H1 (cell line): ENCODE measurements around the gene RBM19. TPM values are rescaled to one million over a fixed set of nuclear protein-coding genes. Genes with fewer than 3 reads are reported as not detected.

Experiments
- CTCF ChIA-PET: fragments of 300-600 bp; sonication (Branson Sonifier 250); formaldehyde crosslinking; loops from one replicate; lab custom pipeline; 2021; ENCODE audit not compliant: partially characterized antibody; lab: Charles Lee
- POLR2A ChIA-PET: fragments of 300-600 bp; sonication (Branson Sonifier 250); formaldehyde crosslinking; loops from one replicate; lab custom pipeline; 2021; ENCODE audit warnings: inconsistent platforms; ENCODE audit not compliant: partially characterized antibody; lab: Charles Lee
- DNase-seq, 2 experiments: peaks; one replicate each; pipeline versions ENCODE4 v3.0.0 to v3.0.0-alpha.2; 2010 to 2022; ENCODE audit warnings: low spot score in 2 of 2, low read depth in 1 of 2, mixed read lengths in 1 of 2
- FAIRE-seq: peaks from 2 replicates; lab custom pipeline; 2011; peaks lifted over from hg19 to GRCh38; lab: Jason Lieb, UNC
- H2AFZ ChIP-seq: 2 replicates; pipeline ENCODE4 v1.8.1; 2012; ENCODE audit warnings: low read length, inconsistent platforms
- H2AK5ac ChIP-seq: 2 replicates; pipeline ENCODE4 v1.6.1; 2013; ENCODE audit warnings: low read depth, low read length
- H2BK120ac ChIP-seq: replicated peaks from 2 replicates; pipeline ENCODE3; 2013; ENCODE audit warnings: low read depth, low read length, inconsistent platforms
- H2BK12ac ChIP-seq: 2 replicates; pipeline ENCODE4 v1.6.1; 2013; ENCODE audit warnings: low read depth, low read length
- H2BK15ac ChIP-seq: 2 replicates; pipeline ENCODE4 v1.6.1; 2013; ENCODE audit warnings: low read length
- H2BK20ac ChIP-seq: 2 replicates; pipeline ENCODE4 v1.6.1; 2013; ENCODE audit warnings: low read length
- H2BK5ac ChIP-seq: 2 replicates; pipeline ENCODE4 v1.6.1; 2013; ENCODE audit warnings: low read depth, low read length
- H3K14ac ChIP-seq: 2 replicates; pipeline ENCODE4 v1.6.1; 2013; ENCODE audit warnings: inconsistent platforms; ENCODE audit not compliant: insufficient read length
- H3K18ac ChIP-seq: 2 replicates; pipeline ENCODE4 v1.6.1; 2013; ENCODE audit warnings: low read length; ENCODE audit errors: extremely low read depth
- H3K23ac ChIP-seq: 2 replicates; pipeline ENCODE4 v1.6.1; 2013; ENCODE audit warnings: inconsistent platforms; ENCODE audit not compliant: insufficient read length
- H3K23me2 ChIP-seq: 2 replicates; pipeline ENCODE4 v1.6.1; 2013; ENCODE audit warnings: low read depth, low read length
- H3K27ac ChIP-seq: 2 replicates; pipeline ENCODE4 v1.6.1; 2011; ENCODE audit warnings: low read depth, low read length, inconsistent platforms
- H3K27me3 ChIP-seq, 4 experiments: replicated peaks in 1 of 4; 1 replicate in 1 of 4; 2 replicates in 3 of 4; pipeline versions ENCODE4 v1.6.1 to v1.8.1; 2011 to 2013; ENCODE audit warnings: low read length in 3 of 4, mild to moderate bottlenecking in 3 of 4, inconsistent platforms in 2 of 4, mixed read lengths in 2 of 4, moderate library complexity in 1 of 4; ENCODE audit not compliant: control insufficient read depth in 3 of 4, insufficient read depth in 3 of 4; ENCODE audit errors: extremely low read depth in 1 of 4
- H3K36me3 ChIP-seq, 4 experiments: 2 replicates each; pipeline versions ENCODE4 v1.6.1 to v1.8.1; 2011 to 2013; ENCODE audit warnings: mild to moderate bottlenecking in 4 of 4, low read length in 3 of 4, moderate library complexity in 2 of 4, control low read depth in 1 of 4, inconsistent platforms in 1 of 4; ENCODE audit not compliant: insufficient read depth in 4 of 4, control insufficient read depth in 2 of 4
- H3K4ac ChIP-seq: replicated peaks from 2 replicates; pipeline ENCODE3; 2013; ENCODE audit warnings: low read length, low read depth, mixed read lengths, inconsistent platforms; ENCODE audit not compliant: insufficient read length
- H3K4me1 ChIP-seq, 4 experiments: replicated peaks in 1 of 4; 1 replicate in 1 of 4; 2 replicates in 3 of 4; pipeline versions ENCODE4 v1.6.1 to v1.8.1; 2011 to 2013; ENCODE audit warnings: low read length in 3 of 4, inconsistent platforms in 2 of 4, mixed read lengths in 1 of 4; ENCODE audit not compliant: insufficient read depth in 4 of 4, control insufficient read depth in 3 of 4
- H3K4me2 ChIP-seq, 2 experiments: 2 replicates each; pipeline versions ENCODE4 v1.6.1 to v1.8.1; 2011 to 2013; ENCODE audit warnings: low read depth in 2 of 2, low read length in 2 of 2, control low read depth in 1 of 2, inconsistent platforms in 1 of 2, mild to moderate bottlenecking in 1 of 2; ENCODE audit not compliant: insufficient read depth in 1 of 2
- H3K4me3 ChIP-seq, 4 experiments: fragments of 200-600, 300-600 bp in 1 of 4; sonication (generic), shearing (Covaris generic), sonication (Bioruptor Twin) in 1 of 4; 2 replicates each; pipeline versions ENCODE4 v1.5.1 to v1.8.1; 2011 to 2016; ENCODE audit warnings: low read length in 4 of 4, low read depth in 3 of 4, control low read depth in 2 of 4, inconsistent platforms in 2 of 4, mild to moderate bottlenecking in 2 of 4, mixed read lengths in 1 of 4, moderate library complexity in 1 of 4; ENCODE audit not compliant: insufficient read depth in 2 of 4; ENCODE audit errors: extremely low read depth in 1 of 4
- H3K56ac ChIP-seq: replicated peaks from 2 replicates; pipeline ENCODE3; 2013; ENCODE audit warnings: low read depth, mild to moderate bottlenecking, mixed read lengths, low read length, inconsistent platforms; ENCODE audit not compliant: insufficient read length
- H3K79me1 ChIP-seq: 2 replicates; pipeline ENCODE4 v1.6.1; 2013; ENCODE audit warnings: low read depth, low read length, control low read depth
- H3K79me2 ChIP-seq, 2 experiments: 2 replicates each; pipeline versions ENCODE4 v1.6.1 to v1.8.1; 2012 to 2013; ENCODE audit warnings: low read length in 2 of 2, mild to moderate bottlenecking in 2 of 2, inconsistent platforms in 1 of 2; ENCODE audit not compliant: insufficient read depth in 2 of 2, control insufficient read depth in 1 of 2
- H3K9ac ChIP-seq, 4 experiments: replicated peaks in 1 of 4; 1 replicate in 1 of 4; 2 replicates in 3 of 4; pipeline versions ENCODE4 v1.6.1 to v1.8.1; 2011 to 2013; ENCODE audit warnings: low read depth in 3 of 4, low read length in 3 of 4, control low read depth in 2 of 4, mild to moderate bottlenecking in 2 of 4, moderate library complexity in 2 of 4, inconsistent platforms in 1 of 4; ENCODE audit errors: extremely low read depth in 1 of 4
- H3K9me3 ChIP-seq, 2 experiments: 2 replicates each; pipeline versions ENCODE4 v1.6.1 to v1.8.1; 2012 to 2013; ENCODE audit warnings: mild to moderate bottlenecking in 2 of 2, moderate library complexity in 2 of 2, control low read depth in 1 of 2, inconsistent platforms in 1 of 2, low read depth in 1 of 2, low read length in 1 of 2, mixed read lengths in 1 of 2; ENCODE audit not compliant: insufficient read depth in 2 of 2
- H4K20me1 ChIP-seq, 2 experiments: replicated peaks in 1 of 2; 2 replicates each; pipeline versions ENCODE3 to v1.8.1; 2011 to 2013; ENCODE audit warnings: inconsistent platforms in 2 of 2, low read length in 2 of 2, mild to moderate bottlenecking in 1 of 2; ENCODE audit not compliant: insufficient read depth in 2 of 2, control insufficient read depth in 1 of 2
- H4K5ac ChIP-seq: 2 replicates; pipeline ENCODE4 v1.6.1; 2013; ENCODE audit warnings: low read length, low read depth, mixed read lengths, inconsistent platforms; ENCODE audit not compliant: insufficient read length
- H4K8ac ChIP-seq: 2 replicates; pipeline ENCODE4 v1.8.0; 2013; ENCODE audit warnings: mild to moderate bottlenecking, moderate library complexity, low read length, inconsistent platforms; ENCODE audit not compliant: insufficient read depth; ENCODE audit errors: extremely low read depth
- H4K91ac ChIP-seq: replicated peaks from 2 replicates; pipeline ENCODE3; 2013; ENCODE audit warnings: low read length, mixed read lengths, inconsistent platforms; ENCODE audit not compliant: insufficient read length
- ASH2L ChIP-seq: fragments of 200-600, 300-600 bp; sonication (generic); IDR thresholded peaks from one replicate; pipeline ENCODE4 v1.7.1; 2017; ENCODE audit warnings: low read length
- ATF3 ChIP-seq: IDR thresholded peaks from 2 replicates; pipeline ENCODE4 v1.6.1; 2011; ENCODE audit warnings: low read depth, mild to moderate bottlenecking, low read length; ENCODE audit not compliant: insufficient read depth
- CTCF ChIP-seq, 3 experiments: IDR thresholded peaks; 1 replicate in 2 of 3; 2 replicates in 1 of 3; pipeline versions ENCODE4 v1.5.1 to v1.6.1; 2011; ENCODE audit warnings: low read length in 3 of 3, mild to moderate bottlenecking in 3 of 3, inconsistent platforms in 2 of 3, low read depth in 1 of 3, moderate library complexity in 1 of 3; ENCODE audit not compliant: insufficient read depth in 1 of 3; ENCODE audit errors: control extremely low read depth in 1 of 3
- RAD21 ChIP-seq, 2 experiments: IDR thresholded peaks in 1 of 2; conservative IDR thresholded peaks in 1 of 2; 2 replicates each; pipeline ENCODE4 v1.6.1; 2011; ENCODE audit warnings: low read depth in 2 of 2, low read length in 2 of 2, improper control_type of control experiment in 1 of 2, inconsistent platforms in 1 of 2, mild to moderate bottlenecking in 1 of 2, moderate library complexity in 1 of 2
- RFX5 ChIP-seq: IDR thresholded peaks from 2 replicates; pipeline ENCODE4 v1.6.1; 2011; ENCODE audit warnings: low read depth, low read length, improper control_type of control experiment, borderline replicate concordance
- SIX5 ChIP-seq: IDR thresholded peaks from 2 replicates; pipeline ENCODE4 v1.6.1; 2011; ENCODE audit warnings: mild to moderate bottlenecking, low read depth, low read length
- YY1 ChIP-seq: IDR thresholded peaks from 2 replicates; pipeline ENCODE4 v1.6.1; 2011; ENCODE audit warnings: low read depth, mild to moderate bottlenecking, low read length
- WGBS, 2 experiments: shearing (Covaris generic) in 1 of 2; methylation state at CpG; one replicate each; pipeline versions ENCODE4 v1.1.6 to v1.1.7; 2013 to 2015; ENCODE audit warnings: low lambda C conversion rate in 2 of 2, mixed read lengths in 2 of 2, inconsistent platforms in 1 of 2, low coverage in 1 of 2, missing lambda C conversion rate in 1 of 2; ENCODE audit not compliant: insufficient replicate concordance in 2 of 2, insufficient coverage in 1 of 2, insufficient read length in 1 of 2; ENCODE audit errors: extremely low coverage in 1 of 2, missing lambda C conversion rate in 1 of 2; 5-methylcytosine and 5-hydroxymethylcytosine counted together
- polyA plus RNA-seq, 7 experiments: library from polyadenylated mRNA; depleted of rRNA in 3 of 7; stranded (reverse) in 5 of 7; unstranded in 2 of 7; fragments of >200 nt in 5 of 7; fragments of 200-250 nt in 2 of 7; gene quantifications; 1 replicate in 5 of 7; 2 replicates in 1 of 7; 4 replicates in 1 of 7; pipeline versions ENCODE4 v1.2.1 to v1.2.3, GENCODE V29; 2011 to 2013; ENCODE audit warnings: missing spikeins in 2 of 7, mixed read lengths in 2 of 7
- total RNA-seq: library from RNA; stranded (reverse); fragmentation: NEBNext Ultra II Directional; extraction: Animal tissue kit (Norgen Biotek cat#: 25700); gene quantifications from 2 replicates; pipeline ENCODE4 v1.2.1, GENCODE V29; 2021

The RBM19 gene
- total and polyA plus RNA-seq, 2 of the 8 experiments (the other 6 are each of a cell fraction or from before 2014, with no cell fraction given), result 23.4 to 61.9 TPM

GRCh38 chr12:113825705-113826104, 140.4 kb downstream of the RBM19 start:
- no peak overlapping the region for H4K8ac ChIP-seq
- no peak overlapping the region for H3K56ac ChIP-seq
- FAIRE-seq (no peak), DNase-seq (peak in 1 of 2 experiments; percentile 13)
- no peaks in the 10 kb centered on the region for H3K79me2 ChIP-seq
- no peaks in the 10 kb centered on the region for H3K9me3 ChIP-seq
- no peak overlapping the region for H3K14ac ChIP-seq
- H4K20me1 ChIP-seq, result peaks cover 0 to 7% of the 10 kb centered on the region in 2 experiments
- no peak overlapping the region for H4K5ac ChIP-seq
- H3K79me1 ChIP-seq, result no peaks in the 10 kb centered on the region
- H4K91ac ChIP-seq, result no peak overlapping the region
- no peak overlapping the region for H3K9ac ChIP-seq
- no peak overlapping the region for H3K4me2 ChIP-seq
- H2BK20ac ChIP-seq, result no peak overlapping the region
- H2BK5ac ChIP-seq, result no peak overlapping the region
- no peak overlapping the region for H3K23ac ChIP-seq
- H3K4me3 ChIP-seq, result no peak overlapping the region
- 0 out of 8 replicates have a peak, but pooled peaks cover 0 to 2% (median 0%) of the 10 kb centered on the region in 4 experiments for H3K36me3 ChIP-seq
- H3K18ac ChIP-seq, result no peak overlapping the region; the same call in 1 of the 2 replicates
- WGBS, 2 experiments, result 76% methylated on average over 8 of the region's 8 CpGs; no CpG with 5 or more reads in 1 of the 2 experiments
- H3K27me3 ChIP-seq, result no peaks in the 10 kb centered on the region
- H2AFZ ChIP-seq, result no peak overlapping the region
- CTCF ChIA-PET, result interaction anchor here (0.6 to 2.6 kb wide), 18 partner anchors 10 to 176 kb away, joined by 3 to 16 read pairs (median 4); no protein-coding TSS in a partner anchor
- H3K23me2 ChIP-seq, result no peaks in the 10 kb centered on the region
- H2BK12ac ChIP-seq, result no peak overlapping the region
- no peak overlapping the region for H3K4ac ChIP-seq
- TF ChIP-seq YY1 (peak; percentile 28; the same call in 1 of the 2 replicates), ASH2L (no peak), ATF3 (no peak), RAD21 (IDR thresholded peaks at IDR 0.05 in 1 of 2, conservative IDR thresholded peaks at IDR 0.05 in 1 of 2; ENCODE audit: low read depth in 2 of 2, low read length in 2 of 2) (peak; percentile 36 to 61), RFX5 (no peak), SIX5 (no peak), CTCF (IDR thresholded peaks at IDR 0.05; ENCODE audit: control extremely low read depth in 1 of 3, insufficient read depth in 1 of 3, low read depth in 1 of 3, low read length in 3 of 3) (peak; percentile 50 to 93 (median 68))
- H3K4me1 ChIP-seq, result no peaks in the 10 kb centered on the region; a peak in 1 of 7 replicates
- POLR2A ChIA-PET, result interaction anchor here (1.0 kb wide), 1 partner anchor 37 kb away, joined by 3 read pairs; no protein-coding TSS in a partner anchor
- H2BK15ac ChIP-seq, result no peak overlapping the region
- H2AK5ac ChIP-seq, result no peak overlapping the region
- no peak overlapping the region for H3K27ac ChIP-seq
- no peak overlapping the region for H2BK120ac ChIP-seq
